GM12865 (cell line): ENCODE results near the gene TMEM215.

ENCODE experiments used
- DNase-seq: peaks from one replicate; pipeline ENCODE4 v3.0.0; 2010; ENCODE audit warnings: low read depth
- H3K4me3 ChIP-seq: 2 replicates; pipeline ENCODE4 v1.5.1; 2011; ENCODE audit warnings: mild to moderate bottlenecking, low read depth, low read length, control low read depth
- TF ChIP-seq, protein P1 (sequence below): IDR thresholded peaks from 2 replicates; pipeline ENCODE4 v1.5.1; 2011; ENCODE audit warnings: low read length, control low read depth, low read depth, inconsistent platforms; ENCODE audit not compliant: insufficient read depth; ENCODE audit errors: missing control alignments

Gene TMEM215

GRCh38 chr9:32783168-32783891 lies at the start of gene TMEM215:
Gene TMEM215, plus strand, starts transcription at chr9:32783540. Its CDS starts 644 bp downstream, at chr9:32784184.
- no peak within 1 kb of the TSS for H3K4me3 ChIP-seq

GRCh38 chr9:32735476-32735875 lies 47.9 kb upstream of the TMEM215 start:
- no peak for DNase-seq
- no peak overlapping the region for H3K4me3 ChIP-seq
- TF ChIP-seq, protein P1, sequence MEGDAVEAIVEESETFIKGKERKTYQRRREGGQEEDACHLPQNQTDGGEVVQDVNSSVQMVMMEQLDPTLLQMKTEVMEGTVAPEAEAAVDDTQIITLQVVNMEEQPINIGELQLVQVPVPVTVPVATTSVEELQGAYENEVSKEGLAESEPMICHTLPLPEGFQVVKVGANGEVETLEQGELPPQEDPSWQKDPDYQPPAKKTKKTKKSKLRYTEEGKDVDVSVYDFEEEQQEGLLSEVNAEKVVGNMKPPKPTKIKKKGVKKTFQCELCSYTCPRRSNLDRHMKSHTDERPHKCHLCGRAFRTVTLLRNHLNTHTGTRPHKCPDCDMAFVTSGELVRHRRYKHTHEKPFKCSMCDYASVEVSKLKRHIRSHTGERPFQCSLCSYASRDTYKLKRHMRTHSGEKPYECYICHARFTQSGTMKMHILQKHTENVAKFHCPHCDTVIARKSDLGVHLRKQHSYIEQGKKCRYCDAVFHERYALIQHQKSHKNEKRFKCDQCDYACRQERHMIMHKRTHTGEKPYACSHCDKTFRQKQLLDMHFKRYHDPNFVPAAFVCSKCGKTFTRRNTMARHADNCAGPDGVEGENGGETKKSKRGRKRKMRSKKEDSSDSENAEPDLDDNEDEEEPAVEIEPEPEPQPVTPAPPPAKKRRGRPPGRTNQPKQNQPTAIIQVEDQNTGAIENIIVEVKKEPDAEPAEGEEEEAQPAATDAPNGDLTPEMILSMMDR = no peak

More at GRCh38 chr9:32783168-32783891, at the start of gene TMEM215:
- TF ChIP-seq, protein P1 = no peak
- DNase-seq = no peak

DNA sequence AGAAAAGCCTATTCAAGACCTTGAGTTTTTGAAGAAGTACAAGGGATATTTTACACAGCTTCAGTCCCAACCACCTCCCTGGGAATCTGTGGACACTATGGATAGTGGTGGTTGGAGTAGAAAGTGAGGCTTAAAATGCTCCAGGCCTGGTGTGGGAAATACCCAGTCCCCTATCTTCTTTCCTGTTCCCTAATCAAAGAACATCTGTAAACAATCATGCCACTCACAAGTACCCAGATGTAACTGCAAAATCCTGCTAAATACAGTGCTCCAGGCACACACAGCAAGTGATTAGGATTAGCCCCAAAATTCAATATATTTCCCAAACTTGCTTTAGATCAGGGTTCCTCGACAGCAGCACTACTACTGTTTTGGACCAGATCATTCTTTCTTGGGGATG lies 46.0 kb upstream of the TMEM215 start:
- TF ChIP-seq, protein P1 = no peak
- no peak overlapping the region for H3K4me3 ChIP-seq
- DNase-seq = no peak

DNA sequence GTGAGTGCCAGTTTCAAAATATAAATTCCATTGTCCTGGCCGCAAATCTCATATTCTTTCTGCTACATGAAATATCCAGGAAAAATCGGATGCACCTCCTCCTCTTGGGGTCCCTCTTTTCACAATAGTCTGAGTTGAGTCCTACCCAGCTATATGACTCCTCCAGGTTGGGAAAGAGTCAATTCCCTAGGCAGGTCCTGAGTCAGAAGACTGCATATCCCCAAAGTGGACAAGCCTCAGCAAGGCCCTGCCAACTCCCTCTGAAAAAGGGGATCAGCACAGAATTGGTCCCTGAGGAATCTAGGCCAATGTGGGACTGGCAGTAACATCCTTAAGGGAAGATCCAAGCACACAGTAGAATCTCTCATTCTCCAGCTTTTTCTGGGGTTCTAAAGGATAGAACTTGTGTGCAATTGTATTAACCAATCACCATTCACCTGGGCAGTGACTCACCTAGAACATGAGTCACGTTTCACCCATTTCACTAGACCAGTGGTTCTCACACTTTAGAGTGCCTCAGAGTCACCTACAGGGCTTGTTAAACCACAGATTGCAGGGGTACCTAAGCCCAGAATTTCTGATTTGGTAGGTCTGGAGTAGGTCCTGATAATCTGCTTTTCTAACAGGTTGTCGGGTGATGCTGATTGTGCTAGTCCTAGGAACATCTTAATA lies 44.7 kb upstream of the TMEM215 start:
- TF ChIP-seq, protein P1 = no peak
- no peak for DNase-seq
- H3K4me3 ChIP-seq = no peak overlapping the region

DNA sequence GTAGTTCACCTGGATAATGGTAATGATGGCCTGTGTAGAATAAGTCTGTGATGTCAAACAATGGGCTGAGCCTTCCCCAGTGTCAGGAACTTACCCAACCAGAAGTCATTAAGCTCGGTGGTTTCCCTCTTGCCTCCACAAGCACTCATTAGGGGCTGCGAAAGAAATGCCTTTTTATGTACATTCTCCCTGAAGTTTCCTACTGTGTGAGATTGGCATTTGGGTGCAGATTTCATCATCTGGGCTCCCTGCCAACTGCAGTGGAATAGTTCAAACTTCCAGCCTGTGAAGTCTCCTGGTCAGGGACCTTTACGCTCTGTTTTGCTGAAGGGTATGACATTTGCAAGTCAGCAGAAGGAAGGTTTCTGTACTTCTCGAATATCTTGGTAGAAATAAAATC lies 41.6 kb upstream of the TMEM215 start:
- TF ChIP-seq, protein P1 = no peak
- DNase-seq = no peak
- H3K4me3 ChIP-seq = no peak overlapping the region

DNA sequence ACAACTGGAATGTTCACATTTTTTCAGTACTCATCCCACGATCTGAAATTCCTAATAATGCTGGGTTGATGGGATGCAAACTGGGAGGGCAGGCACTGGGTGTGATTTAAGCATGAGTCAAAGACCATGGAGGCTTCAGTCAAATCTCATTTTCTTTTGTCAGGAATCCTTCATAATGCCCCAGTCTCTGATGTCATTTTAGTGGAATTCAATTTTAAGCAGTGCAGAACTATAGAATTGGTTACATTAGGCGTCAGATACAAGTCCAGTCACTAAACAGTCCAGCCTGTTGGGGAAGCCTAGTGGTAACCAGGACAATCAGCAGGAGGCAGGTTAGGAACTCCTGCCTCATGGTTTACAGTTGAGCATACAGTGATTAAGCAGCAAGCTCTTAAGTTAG lies 41.0 kb upstream of the TMEM215 start:
- no peak for DNase-seq
- H3K4me3 ChIP-seq = no peak overlapping the region
- TF ChIP-seq, protein P1 = no peak
